Stimulated activated CD4-positive, alpha-beta T cell treated with anti-CD3 and anti-CD28 coated beads, Interleukin-12 subunit alpha, Interleukin-12 subunit beta, amount 100 ng/mL, for 24 hours (primary cell): ENCODE measurements around the gene ESPN.
A peak's percentile ranks its signal among the peaks of the same experiment; 100 is the strongest.
"Not testable (repeated sequence)": the region's sequence is repeated elsewhere in the genome, so short reads cannot be mapped to it uniquely, and the experiment has no call there.

Experiments used
- DNase-seq, 2 experiments: peaks; one replicate each; pipeline ENCODE4 v3.0.0-alpha.2; 2020; ENCODE audit warnings: low read depth in 2 of 2

Gene ESPN

DNA sequence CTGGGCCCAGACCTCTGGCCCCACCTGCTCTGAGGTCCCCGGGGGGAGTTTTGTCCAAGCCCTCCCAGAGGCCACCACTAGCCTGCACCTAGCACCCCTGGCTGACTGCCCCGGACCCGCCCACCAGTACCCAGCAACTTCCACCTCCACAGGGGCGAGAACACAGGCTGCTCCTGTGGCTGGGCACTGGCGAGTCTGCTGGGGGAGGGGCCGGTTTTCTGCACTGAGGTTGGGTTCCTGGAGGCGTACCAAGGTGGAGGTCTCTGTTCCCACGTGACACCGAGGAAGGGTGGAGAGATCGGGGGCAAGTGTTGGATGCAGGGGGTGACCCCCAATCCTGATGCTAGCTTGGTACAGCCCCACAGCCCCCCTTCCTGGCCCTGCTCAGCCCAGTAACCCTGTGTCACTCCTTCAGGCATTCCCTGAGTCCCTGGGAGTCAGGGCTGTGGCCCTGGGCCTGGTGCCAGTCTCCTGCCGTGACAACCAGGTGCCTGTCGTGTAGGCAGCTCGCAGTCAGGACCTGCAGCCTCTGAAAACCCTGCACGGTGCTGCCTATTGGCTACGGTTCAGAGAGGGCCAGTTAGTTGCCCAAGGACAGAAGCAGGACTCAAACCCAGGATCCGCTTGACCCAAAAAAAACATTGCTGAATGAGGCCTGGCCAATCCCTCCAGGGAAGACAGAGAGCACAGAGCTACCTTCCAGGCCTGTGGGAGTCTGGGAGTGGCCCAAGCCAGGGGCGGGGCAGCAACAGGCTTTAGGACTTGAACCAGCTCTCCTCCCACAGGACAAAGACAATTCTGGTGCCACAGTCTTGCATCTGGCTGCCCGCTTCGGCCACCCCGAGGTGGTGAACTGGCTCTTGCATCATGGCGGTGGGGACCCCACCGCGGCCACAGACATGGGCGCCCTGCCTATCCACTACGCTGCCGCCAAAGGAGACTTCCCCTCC lies 3.1 kb downstream of the ESPN start:
- DNase-seq: no peak

DNA sequence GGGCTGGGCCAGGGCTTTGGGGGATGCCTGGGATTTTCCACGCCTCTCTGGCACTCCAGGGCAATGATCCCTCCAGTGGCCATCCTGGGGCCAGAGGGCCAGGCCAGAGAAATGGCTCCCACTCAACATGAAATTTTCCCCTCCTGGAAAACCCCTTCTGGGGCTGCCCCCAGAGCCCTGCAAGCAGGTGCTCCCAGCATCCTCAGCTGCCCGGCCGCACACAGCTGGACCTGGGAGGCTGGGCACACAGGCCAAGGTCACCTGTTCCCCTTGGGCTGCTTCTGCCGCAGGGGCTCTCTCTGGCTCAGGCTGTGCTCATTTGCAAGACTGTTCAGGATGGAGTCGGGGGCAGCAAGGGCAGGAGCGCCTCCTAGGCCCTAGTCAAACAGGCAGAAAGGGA lies 3.9 kb downstream of the ESPN start:
- DNase-seq: not testable (repeated sequence)

DNA sequence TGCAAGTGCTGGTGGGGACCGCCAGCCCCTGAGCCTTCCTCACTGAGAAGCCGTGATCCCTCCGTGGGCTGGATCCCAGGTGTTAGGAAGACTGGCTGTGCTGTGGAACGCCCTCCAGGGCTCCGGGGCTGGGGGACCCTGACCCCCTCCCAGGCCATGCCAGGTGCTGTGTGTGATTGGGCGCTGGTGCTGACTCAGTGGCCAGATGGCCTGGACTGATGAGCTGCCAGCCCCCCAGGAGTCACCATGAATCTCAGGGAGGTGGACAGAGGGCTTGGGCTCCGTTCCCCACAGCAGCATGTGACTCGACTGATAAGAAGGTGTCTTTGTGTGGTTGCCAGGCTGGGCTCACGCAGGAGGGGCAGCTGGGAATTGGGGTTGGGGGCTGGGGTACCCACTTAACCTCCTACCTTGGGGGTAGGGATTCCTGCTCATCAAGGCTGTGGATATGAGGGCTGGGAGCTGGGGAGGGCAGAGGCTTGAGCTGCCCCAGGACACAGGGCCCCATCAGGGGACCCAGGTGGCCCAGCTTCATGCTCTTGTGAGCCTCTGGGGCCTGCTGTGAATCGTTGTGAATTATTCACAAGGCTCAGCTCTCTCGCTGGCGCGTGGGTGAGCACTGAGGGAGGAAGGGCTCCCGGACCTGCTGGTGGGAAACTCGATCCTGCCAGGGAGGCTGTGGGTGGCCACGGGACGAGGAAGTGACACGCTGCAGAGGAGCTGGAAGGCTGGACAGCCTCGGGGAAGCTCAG lies 5.3 kb downstream of the ESPN start:
- DNase-seq: not testable (repeated sequence)

DNA sequence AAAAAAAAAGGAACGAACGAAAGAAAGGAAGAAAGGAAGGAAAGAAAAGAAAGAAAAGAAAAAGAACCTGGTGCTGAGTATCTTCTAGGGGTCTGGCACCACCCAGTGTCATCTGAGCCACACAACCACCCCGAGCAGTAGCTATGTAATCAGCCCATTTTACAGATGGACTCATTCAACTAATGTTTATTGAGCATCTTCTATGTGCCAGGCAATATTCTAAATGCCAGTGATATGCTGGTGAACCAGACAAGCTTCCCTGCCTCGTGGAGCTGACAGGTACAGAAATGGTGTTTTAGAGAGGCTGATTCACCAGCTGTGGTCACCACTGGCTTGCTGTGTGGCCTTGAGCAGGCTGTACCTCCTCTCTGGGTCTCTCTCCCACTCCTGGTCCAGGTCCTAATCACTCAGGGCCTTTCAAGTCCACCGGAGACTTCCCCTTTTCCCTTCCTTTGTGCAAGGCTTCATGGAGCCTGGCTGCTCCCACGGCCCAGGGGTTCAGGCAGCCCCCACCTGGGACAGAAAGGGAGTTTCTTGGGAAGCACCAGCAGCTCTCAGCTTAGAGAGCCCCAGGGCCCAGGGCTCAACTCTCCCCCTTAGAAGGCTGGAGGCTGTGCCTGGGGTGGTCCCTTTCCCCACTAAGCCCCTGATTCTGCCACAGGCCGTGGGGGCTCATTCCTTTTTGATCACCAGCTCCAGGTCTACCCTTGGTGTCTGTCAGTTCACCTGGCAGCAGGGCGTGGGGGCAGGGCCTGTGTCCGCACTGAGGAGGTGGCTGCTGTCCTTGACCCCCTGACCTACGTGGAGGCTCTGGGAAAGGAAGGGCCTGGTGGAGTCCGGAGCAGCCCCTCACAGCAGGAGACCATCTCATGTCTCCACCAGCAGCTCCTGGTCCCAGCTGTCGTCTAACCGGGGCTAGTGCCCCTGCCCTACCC lies 7.3 kb downstream of the ESPN start:
- DNase-seq: not testable (repeated sequence)

DNA sequence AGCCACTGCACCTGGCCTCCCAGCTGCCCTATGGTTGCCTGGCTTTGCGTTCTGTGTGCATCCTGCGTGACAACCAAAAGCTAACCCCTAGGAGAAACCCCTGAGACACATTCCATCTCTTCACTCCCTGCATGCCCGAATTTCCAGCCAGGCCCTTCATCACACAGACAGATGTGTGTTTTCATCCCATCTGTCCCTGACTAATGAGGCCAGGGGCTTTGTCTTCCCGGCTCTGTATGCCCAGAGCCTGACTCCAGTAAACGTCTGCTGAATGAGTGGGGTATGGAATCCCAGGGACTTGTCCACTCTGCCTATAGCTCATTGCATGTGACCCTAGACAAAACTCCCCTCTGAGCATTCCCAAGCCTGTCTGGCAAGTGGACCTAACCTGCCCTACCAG lies 9.6 kb downstream of the ESPN start:
- DNase-seq: no peak

DNA sequence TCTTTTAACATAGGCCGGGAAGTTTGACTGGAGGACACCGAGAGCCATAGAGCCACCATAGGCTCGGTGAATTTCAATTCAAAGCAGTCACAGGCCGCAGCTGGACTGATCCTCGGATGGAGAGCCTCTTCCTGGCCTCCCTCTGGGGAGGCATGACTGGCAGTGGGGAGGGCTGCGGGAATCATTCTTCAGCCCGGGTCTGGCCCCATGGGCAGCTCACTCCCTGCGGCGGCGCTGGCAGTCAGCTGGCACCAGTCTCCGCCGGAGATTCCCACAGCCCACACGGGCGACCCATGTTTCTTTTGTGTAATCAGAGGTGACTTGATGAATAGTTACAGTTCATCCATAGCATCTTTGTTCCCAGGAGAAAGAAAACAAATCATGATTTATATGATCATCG lies 10.6 kb downstream of the ESPN start:
- DNase-seq: no peak

DNA sequence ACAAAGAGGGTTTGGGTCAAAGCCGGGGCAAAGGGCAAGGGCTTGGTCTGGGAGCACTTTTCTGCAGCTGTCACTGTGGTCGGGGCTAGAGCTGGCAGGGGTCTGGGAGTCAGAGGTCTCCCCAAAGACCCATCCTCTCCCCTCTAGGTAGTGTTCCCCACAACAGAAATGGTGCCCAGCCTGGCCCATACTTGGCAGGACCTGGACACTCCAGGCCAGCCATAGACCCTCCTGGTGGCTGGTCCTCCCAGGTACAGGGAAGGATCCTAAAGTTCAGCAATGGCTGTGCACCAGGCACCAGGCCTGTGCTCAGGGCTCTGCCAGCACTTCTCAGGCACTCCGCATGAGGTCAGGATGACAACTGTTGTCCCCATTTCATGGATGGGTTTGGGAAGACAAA lies 11.0 kb downstream of the ESPN start:
- no peak for DNase-seq

DNA sequence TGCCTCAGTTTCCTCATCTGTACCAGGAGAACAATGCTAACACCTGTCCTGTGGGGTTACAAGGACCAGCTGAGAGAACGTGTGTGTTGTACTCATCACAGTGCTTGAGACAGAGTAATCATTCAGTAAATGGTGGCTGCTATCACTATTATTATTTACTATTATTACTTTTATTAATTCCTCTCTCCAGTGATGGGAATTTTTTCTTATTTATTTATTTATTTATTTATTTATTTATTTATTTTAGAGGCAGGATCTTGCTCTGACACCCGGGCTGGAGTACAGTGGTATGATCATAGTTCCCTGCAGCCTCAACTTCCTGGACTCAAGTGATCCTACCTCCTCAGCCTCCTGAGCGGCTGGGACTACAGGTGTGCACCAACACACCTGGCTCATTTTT lies 11.7 kb downstream of the ESPN start:
- DNase-seq: not testable (repeated sequence)

DNA sequence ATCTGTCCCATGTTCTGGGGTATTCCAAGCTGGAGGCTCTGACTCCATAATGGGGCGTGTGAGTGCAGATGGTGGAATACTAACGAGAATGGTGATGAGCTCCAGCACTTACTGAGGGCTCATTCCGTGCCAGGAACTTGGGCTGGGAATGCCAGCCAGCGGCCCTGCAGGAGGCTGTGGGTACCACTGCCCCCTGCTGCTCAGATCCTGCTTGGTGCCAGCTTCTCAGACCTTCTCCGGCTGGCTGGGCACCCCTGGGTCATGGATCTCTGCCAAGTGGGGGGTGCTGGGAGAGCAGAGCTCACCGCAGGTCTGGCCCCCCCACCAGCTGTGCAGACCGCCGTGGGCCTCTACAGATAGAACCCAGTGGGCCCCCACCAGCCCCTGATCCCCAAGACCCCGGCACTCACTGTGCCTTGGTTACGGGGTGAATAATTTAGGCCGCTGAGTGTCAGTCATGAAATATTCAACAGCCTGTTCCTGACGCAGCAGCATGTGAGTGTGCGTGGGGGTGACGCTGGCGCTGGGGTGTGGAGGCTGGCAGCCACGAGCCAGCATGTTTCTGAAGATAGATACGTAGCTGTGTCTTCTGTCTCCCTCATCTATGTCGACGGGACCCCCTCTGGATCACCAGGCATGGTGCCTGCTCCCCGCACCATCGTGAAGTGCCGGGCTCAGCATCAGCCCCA lies 12.6 kb downstream of the ESPN start:
- DNase-seq: not testable (repeated sequence)

DNA sequence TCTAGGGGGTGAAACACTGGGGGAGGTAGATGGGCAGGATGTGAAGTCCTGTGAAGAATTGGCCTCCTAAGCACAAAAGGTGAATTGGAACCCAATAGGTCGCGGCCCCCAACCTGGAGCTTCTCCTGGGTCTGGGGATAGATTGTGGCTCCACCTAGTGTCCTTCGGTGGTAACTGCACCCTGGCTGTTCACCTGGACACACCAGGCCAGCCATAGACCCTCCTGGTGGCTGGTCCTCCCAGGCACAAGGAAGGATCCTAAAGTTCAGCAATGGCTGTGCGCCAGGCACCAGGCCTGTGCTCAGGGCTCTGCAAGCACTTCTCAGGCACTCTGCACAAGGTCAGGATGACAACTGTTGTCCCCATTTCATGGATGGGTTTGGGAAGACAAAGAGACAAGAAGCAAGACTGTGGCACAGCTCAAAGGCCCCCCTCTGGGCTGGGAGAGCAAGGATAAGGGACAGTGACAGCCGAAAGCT lies 13.5 kb downstream of the ESPN start:
- peak; percentile 45 to 69 for DNase-seq

DNA sequence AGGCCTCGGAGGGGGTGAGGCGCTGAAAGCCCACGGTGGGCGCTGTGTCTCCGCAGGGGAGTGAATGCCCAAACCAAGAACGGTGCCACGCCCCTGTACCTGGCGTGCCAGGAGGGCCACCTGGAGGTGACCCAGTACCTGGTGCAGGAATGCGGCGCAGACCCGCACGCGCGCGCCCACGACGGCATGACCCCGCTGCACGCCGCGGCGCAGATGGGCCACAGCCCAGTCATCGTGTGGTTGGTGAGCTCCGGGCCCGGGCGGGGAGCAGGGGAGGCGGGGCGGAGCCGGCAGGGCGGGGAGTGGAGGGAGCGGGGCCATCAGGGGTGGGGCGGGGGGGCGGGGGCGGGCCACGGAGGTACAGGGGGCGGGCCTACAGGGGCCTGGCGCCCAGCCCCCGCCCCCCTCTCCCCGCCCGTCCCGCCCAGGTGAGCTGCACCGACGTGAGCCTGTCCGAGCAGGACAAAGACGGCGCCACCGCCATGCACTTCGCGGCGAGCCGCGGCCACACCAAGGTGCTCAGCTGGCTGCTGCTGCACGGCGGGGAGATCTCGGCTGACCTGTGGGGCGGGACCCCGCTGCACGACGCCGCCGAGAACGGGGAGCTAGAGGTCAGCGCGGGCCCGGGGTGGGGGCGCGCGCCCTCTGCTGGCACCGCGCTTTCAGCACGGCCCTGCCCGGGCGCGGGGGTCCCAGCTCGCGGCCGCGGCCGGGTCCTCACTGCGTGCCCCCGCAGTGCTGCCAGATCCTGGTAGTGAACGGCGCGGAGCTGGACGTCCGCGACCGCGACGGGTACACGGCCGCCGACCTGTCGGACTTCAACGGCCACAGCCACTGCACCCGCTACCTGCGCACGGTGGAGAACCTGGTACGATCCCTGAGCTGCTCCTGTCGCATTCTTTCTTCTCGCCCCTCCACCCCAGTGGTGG lies 15.9 kb downstream of the ESPN start:
- peak in 1 of 2 experiments; percentile 62 for DNase-seq

DNA sequence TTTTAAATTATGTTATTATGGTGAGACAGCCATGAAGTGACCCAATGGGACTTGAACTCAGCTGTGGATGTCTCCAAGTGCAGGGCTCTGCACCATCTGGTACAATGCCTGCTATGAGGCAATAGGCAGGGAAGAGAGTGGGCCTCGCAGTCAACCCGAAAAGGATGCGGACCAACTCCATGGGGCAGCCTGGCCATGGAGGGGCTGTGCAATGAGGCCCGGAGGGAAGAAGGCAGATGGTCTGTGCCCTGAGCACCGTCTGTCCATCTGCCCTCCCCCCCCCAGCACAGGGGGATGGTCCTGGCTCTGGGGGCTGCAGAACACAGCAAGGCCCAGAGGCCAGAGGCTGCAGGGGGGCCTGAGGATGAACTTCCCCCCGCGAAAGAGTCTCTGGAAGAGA lies 17.0 kb downstream of the ESPN start:
- no peak for DNase-seq

DNA sequence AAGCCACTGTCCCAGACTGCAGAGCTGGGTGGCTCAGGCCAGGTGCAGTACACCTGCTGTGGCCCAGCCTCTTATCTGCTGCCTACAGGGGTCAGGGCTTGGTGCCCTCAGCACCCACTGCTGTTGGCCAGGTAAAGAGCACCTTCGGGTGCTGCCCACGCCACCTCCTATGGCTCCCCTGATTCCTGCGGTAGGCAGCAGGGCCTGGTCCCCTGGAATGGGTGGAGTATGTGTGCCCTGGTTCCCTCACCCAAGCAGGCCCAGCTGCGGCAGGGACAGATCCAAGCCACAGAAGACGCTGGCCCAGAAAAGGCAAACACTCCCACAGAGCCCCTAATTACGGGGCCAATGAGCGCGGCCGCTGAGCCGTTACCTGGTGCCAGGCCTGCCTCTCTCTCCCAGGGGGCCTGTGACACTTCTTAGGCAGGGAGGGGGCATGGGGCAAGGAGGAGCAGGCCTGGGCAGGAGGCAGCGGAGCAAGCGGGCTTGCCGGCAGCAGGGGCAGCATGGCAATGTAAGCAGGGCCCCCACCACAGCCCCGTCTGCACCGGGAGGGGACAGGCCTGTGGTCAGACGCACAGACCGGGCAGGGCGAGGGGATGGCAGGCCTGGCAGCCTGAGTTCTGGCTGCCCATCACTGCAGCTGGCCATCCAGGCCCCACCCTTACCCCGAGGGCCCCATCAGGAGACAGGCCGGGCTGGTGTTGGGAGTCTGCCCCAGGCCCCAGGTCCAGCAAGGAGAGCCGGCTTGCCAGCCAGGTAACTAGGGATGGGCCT lies 19.0 kb downstream of the ESPN start:
- no peak for DNase-seq

DNA sequence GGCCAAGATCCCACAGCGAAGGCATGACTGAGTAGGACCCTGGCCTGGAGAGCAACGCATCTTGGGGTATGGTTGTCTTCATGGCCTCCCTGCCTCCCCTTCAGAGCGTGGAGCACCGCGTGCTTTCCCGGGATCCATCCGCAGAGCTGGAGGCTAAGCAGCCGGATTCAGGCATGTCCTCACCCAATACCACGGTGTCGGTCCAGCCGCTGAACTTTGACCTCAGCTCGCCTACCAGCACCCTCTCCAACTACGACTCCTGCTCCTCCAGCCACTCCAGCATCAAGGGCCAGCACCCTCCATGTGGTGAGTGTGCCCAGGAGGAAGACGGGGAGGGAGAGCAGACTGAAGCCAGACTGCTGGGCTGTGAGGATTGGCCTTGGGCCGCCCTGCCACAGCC lies 19.8 kb downstream of the ESPN start:
- DNase-seq: no peak

DNA sequence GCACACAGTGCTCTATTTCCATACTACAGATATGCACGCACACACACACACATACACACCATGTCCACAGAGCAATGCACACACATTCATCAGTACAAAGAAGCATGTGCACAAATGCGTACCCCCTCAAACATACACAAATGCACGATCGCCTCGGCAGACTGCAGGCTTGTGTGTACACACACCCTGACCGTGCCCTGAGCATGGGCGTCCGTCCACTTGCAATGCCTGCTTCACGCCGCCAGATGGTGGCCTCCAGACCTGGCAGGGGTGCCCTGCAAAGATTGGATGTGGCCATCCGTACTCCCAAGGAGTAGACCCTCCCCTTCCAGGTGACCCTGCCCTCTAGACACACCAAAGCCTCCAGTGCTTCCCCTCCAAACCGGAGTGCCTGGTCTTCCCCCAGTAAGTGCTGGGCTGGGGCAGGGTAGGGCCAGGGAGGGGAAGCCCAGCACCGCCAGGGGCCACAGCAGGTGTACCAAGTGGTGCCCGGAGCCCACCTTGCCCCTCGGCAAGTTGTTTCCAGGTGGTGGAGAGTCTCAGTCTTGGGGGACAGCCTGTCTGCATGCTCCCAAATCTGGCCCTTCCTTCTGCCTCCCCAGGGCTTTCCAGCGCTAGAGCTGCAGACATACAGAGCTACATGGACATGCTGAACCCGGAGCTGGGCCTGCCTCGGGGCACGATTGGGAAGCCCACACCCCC lies 20.6 kb downstream of the ESPN start:
- DNase-seq: no peak

DNA sequence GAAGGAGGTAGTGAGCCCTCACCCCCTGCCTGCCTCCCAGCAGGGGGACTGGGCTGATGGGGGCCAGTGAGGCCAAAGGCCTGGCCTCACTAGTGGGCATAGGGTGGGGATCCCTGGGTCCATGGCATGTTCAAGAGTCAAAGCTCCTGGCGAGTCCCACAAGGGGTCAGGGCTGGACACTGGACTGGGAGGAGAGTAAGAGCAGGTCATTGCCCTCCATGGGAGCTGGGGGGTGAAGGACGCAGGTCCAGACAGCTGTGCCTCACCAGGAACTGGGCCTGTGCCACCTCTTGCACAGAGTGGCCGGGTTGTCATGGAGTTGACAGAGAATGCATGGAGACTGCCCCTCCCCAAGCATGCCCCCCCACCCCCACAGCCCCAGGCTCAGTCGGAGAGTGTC lies 21.4 kb downstream of the ESPN start:
- DNase-seq: not testable (repeated sequence)

DNA sequence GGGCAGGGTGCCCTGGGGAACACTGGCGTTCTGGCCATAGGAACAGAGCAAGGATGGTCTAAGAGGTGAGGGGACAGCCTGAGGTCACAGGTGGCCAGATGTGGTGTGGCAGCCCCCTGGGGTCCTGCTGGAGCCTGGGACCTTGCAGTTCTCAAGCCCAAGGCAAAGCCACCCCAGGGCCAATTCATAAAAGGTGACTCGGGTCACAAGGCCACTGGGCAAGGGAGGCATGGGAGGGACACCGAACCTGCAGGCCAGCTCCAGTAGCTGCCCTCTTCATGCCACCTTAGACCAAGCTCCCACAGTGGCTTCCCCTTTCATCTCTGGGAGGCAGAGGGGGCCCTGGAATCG lies 22.1 kb downstream of the ESPN start:
- DNase-seq: no peak

DNA sequence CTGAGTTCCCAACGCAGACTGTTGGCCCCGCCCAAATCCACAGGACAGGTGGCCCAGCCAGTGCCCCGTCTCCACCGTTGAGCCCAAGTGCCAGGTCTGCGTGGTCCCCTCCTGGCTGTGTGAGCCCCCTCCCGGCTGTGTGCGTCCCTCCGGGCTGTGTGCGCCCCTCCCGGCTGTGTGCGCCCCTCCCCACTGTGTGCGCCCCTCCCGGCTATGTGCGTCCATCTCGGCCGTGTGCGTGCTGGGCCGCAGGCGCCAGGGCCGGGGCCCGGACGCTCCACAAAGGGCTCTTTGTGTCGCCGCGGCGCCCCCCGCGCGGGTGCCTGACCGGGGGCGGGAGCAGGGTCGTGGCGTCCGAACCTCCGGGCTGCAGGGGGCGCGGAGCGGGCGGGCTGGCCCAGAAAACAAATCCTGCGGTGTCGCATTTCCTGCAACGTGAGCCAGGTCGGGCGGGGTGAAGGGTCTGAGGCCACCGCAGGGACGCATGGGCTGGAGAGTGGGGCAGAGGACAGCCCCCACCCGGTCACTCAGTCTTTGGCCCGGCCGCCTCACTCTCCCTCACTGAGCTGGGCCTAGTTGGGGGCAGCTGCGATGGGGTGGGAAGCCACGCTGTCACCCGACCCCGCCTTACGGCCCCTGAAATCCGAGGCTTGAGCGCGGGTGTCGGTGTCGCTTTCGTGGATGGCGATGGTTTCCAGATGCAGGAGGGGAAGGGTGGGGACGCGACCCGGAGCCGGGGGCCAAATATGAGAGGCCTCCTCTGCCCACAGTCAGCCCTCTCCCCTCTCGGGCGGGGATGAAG lies 22.6 kb downstream of the ESPN start:
- no peak for DNase-seq
